ENCODE data around the gene KIFC1.

DNA sequence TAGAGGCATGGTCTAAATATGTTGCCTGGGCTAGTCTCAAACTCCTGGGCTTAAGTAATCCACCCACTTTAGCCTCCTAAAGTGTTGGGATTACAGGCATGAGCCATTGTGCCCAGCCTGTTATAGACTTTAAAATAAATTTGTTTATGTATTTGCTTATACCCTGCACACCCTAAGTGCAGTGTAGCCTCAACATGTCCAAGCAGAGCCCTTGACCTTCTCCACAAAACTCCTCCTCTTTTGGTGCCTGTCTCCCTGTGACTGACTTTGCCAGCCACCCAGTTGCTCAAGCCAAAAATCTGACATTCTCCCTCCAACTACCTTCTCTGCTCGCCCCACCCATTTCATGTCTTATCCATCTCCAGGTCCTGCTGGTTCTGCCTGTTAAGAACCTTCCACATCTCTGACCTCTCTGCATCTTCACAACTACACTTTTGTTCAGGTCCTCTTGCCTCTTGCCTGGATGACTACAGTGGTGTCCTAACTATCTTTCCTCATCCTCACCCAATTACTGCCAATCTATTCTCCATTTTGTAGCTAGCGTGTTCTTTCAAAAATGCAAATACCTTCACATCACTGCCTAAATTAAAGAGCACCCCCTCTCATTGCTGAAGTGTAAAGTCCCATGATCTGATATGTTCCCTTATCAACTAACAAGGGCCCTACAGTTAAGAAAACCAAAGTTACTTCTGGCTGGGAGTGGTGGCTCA, 11.2 kb upstream of the KIFC1 start:
- TF ChIP-seq POLR2AphosphoS5 (IDR thresholded peaks at IDR 0.05) (no peak), POLR2A (IDR thresholded peaks at IDR 0.05) (no peak)
- TF ChIP-seq, protein P1, sequence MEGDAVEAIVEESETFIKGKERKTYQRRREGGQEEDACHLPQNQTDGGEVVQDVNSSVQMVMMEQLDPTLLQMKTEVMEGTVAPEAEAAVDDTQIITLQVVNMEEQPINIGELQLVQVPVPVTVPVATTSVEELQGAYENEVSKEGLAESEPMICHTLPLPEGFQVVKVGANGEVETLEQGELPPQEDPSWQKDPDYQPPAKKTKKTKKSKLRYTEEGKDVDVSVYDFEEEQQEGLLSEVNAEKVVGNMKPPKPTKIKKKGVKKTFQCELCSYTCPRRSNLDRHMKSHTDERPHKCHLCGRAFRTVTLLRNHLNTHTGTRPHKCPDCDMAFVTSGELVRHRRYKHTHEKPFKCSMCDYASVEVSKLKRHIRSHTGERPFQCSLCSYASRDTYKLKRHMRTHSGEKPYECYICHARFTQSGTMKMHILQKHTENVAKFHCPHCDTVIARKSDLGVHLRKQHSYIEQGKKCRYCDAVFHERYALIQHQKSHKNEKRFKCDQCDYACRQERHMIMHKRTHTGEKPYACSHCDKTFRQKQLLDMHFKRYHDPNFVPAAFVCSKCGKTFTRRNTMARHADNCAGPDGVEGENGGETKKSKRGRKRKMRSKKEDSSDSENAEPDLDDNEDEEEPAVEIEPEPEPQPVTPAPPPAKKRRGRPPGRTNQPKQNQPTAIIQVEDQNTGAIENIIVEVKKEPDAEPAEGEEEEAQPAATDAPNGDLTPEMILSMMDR (IDR thresholded peaks at IDR 0.05), result no peak

All from suprapubic skin (tissue), 4 donors.